PC-9 (cell line): ENCODE data around the gene ELMOD1. TPM values are rescaled to one million over a fixed set of nuclear protein-coding genes. Genes with fewer than 3 reads are reported as not detected.

Source experiments
- BruUV-seq: library from RNA; stranded (reverse); fragments of 400-500 nt; replicated peaks from 2 replicates; lab custom pipeline; 2021; lab: Mats Ljungman, UMichigan
- CTCF ChIA-PET: fragments of 300-600 bp; sonication (Branson Sonifier 250); formaldehyde crosslinking; loops from one replicate; lab custom pipeline; 2022; ENCODE audit warnings: antibody characterized with exemption; lab: Charles Lee
- POLR2A ChIA-PET: fragments of 300-600 bp; sonication (Branson Sonifier 250); formaldehyde crosslinking; loops from one replicate; lab custom pipeline; 2022; ENCODE audit warnings: antibody characterized with exemption; ENCODE audit not compliant: unreplicated experiment; lab: Charles Lee
- DNase-seq, 2 experiments: peaks; one replicate each; pipeline versions ENCODE4 v3.0.0 to v3.0.0-alpha.2; 2015 to 2022; ENCODE audit warnings: mixed read lengths in 1 of 2
- H2AFZ ChIP-seq: fragments of 200-600 bp; sonication (generic); 2 replicates; pipeline ENCODE4 v1.8.1; 2017; ENCODE audit warnings: antibody characterized with exemption
- H3F3A ChIP-seq: fragments of 200-600 bp; sonication (generic); 2 replicates; pipeline ENCODE4 v1.8.1; 2017; ENCODE audit warnings: antibody characterized with exemption, mild to moderate bottlenecking, low read depth; ENCODE audit not compliant: insufficient read depth
- H3K27ac ChIP-seq: fragments of 200-600 bp; sonication (generic); 2 replicates; pipeline ENCODE4 v1.6.1; 2016; ENCODE audit warnings: mixed run types
- H3K27me3 ChIP-seq: fragments of 200-600 bp; sonication (generic); 2 replicates; pipeline ENCODE4 v1.6.1; 2016; ENCODE audit warnings: low read depth, mixed run types; ENCODE audit not compliant: insufficient read depth
- H3K36me3 ChIP-seq: fragments of 200-600 bp; sonication (generic); 2 replicates; pipeline ENCODE4 v1.6.1; 2016; ENCODE audit warnings: low read depth, mixed run types
- H3K4me1 ChIP-seq: fragments of 200-600 bp; sonication (generic); replicated peaks from 2 replicates; pipeline ENCODE4 v1.6.1; 2016; ENCODE audit warnings: mixed run types; ENCODE audit not compliant: insufficient read depth
- H3K4me2 ChIP-seq: fragments of 200-600 bp; sonication (generic); 2 replicates; pipeline ENCODE4 v1.6.1; 2017; ENCODE audit warnings: mixed run types
- H3K4me3 ChIP-seq: fragments of 200-600 bp; sonication (generic); 2 replicates; pipeline ENCODE4 v1.6.1; 2016; ENCODE audit warnings: mixed run types
- H3K79me2 ChIP-seq: fragments of 200-600 bp; sonication (generic); 2 replicates; pipeline ENCODE4 v1.6.1; 2017; ENCODE audit warnings: low read depth, mixed run types
- H3K9me2 ChIP-seq: fragments of 200-600 bp; sonication (generic); 2 replicates; pipeline ENCODE4 v1.8.1; 2017; ENCODE audit warnings: mild to moderate bottlenecking; ENCODE audit not compliant: insufficient read depth
- H3K9me3 ChIP-seq: fragments of 200-600 bp; sonication (generic); 2 replicates; pipeline ENCODE4 v1.8.1; 2016; ENCODE audit warnings: low read depth; ENCODE audit not compliant: insufficient read depth
- H4K20me1 ChIP-seq: fragments of 200-600 bp; sonication (generic); 2 replicates; pipeline ENCODE4 v1.8.1; 2017; ENCODE audit not compliant: insufficient read depth
- EZH2 ChIP-seq: fragments of 200-600 bp; sonication (generic); IDR thresholded peaks from 2 replicates; pipeline ENCODE4 v1.8.0; 2017; ENCODE audit warnings: antibody characterized with exemption, low read depth
- intact Hi-C: fragments of 100-400 bp; cut with micrococcal nuclease; formaldehyde crosslinking; loops from one replicate; pipeline ENCODE4 v1.10.0; 2022; ENCODE audit not compliant: unreplicated experiment
- total RNA-seq: library from RNA; stranded (reverse); gene quantifications from 2 replicates; pipeline ENCODE4 v1.2.3, GENCODE V29; 2021
- TF ChIP-seq, protein P1 (sequence below): fragments of 200-600 bp; sonication (generic); conservative IDR thresholded peaks from 2 replicates; pipeline ENCODE4 v1.6.1; 2017; ENCODE audit warnings: mixed run types, antibody characterized with exemption, mild to moderate bottlenecking, moderate library complexity

Gene ELMOD1
- total RNA-seq, 1 experiment from 2014 or later = not detected

DNA sequence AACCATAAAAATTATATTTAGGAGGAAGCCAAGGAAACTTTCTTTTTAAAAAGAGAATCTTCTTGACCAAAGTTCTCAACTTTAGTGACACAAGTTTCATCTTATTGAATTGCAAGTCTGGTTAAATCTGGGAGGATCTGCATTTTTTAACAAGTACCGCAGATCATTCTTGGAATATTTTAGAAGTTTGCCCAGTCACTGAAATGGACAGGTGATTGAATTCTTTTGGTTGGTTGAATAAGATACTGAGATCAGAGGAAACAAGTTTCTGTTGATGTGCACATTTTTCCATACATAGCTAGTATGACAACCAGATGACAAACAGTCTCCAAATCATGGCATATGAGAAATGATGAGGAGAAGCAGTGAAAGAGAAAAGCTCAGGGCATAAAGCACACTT, 70.7 kb downstream of the ELMOD1 start:
- H3K4me1 ChIP-seq = no peaks in the 10 kb centered on the region
- H3K4me3 ChIP-seq = no peak overlapping the region
- intact Hi-C loops = no loop called here
- no peak for TF ChIP-seq EZH2
- TF ChIP-seq, protein P1, sequence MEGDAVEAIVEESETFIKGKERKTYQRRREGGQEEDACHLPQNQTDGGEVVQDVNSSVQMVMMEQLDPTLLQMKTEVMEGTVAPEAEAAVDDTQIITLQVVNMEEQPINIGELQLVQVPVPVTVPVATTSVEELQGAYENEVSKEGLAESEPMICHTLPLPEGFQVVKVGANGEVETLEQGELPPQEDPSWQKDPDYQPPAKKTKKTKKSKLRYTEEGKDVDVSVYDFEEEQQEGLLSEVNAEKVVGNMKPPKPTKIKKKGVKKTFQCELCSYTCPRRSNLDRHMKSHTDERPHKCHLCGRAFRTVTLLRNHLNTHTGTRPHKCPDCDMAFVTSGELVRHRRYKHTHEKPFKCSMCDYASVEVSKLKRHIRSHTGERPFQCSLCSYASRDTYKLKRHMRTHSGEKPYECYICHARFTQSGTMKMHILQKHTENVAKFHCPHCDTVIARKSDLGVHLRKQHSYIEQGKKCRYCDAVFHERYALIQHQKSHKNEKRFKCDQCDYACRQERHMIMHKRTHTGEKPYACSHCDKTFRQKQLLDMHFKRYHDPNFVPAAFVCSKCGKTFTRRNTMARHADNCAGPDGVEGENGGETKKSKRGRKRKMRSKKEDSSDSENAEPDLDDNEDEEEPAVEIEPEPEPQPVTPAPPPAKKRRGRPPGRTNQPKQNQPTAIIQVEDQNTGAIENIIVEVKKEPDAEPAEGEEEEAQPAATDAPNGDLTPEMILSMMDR = no peak
- no peak overlapping the region for H2AFZ ChIP-seq
- H3K79me2 ChIP-seq = no peaks in the 10 kb centered on the region
- no peak overlapping the region for H3K4me2 ChIP-seq
- no peaks in the 10 kb centered on the region for H3K9me2 ChIP-seq
- no TSS peak for BruUV-seq
- no peak for DNase-seq
- no peak overlapping the region for H3K27ac ChIP-seq
- no peaks in the 10 kb centered on the region for H3K36me3 ChIP-seq
- CTCF ChIA-PET = no interaction called here
- H3K9me3 ChIP-seq = no peaks in the 10 kb centered on the region
- POLR2A ChIA-PET = interaction anchor here (0.5 kb wide), 1 partner anchor 1419 kb away, joined by 5 read pairs; no protein-coding TSS in a partner anchor
- no peaks in the 10 kb centered on the region for H4K20me1 ChIP-seq
- no peaks in the 10 kb centered on the region for H3F3A ChIP-seq
- H3K27me3 ChIP-seq = no peaks in the 10 kb centered on the region

- Histone ChIP-seq H3K9me2 (no peaks in the 10 kb centered on the region), H3K4me2 (no peak overlapping the region), H3K4me3 (no peak overlapping the region), H3K36me3 (no peaks in the 10 kb centered on the region), H3K27ac (no peak overlapping the region), H3K27me3 (no peaks in the 10 kb centered on the region), H3F3A (no peaks in the 10 kb centered on the region), H4K20me1 (no peaks in the 10 kb centered on the region), H3K79me2 (no peaks in the 10 kb centered on the region), H3K9me3 (no peaks in the 10 kb centered on the region), H3K4me1 (no peaks in the 10 kb centered on the region), H2AFZ (no peak overlapping the region)
- TF ChIP-seq, protein P1 = no peak
- TF ChIP-seq EZH2 = no peak
- POLR2A ChIA-PET = no interaction called here
- BruUV-seq = no TSS peak
- intact Hi-C loops = no loop called here
- no peak for DNase-seq
- CTCF ChIA-PET = no interaction called here
Measured at GRCh38 chr11:107665018-107665417, 74.1 kb downstream of the ELMOD1 start.

DNA sequence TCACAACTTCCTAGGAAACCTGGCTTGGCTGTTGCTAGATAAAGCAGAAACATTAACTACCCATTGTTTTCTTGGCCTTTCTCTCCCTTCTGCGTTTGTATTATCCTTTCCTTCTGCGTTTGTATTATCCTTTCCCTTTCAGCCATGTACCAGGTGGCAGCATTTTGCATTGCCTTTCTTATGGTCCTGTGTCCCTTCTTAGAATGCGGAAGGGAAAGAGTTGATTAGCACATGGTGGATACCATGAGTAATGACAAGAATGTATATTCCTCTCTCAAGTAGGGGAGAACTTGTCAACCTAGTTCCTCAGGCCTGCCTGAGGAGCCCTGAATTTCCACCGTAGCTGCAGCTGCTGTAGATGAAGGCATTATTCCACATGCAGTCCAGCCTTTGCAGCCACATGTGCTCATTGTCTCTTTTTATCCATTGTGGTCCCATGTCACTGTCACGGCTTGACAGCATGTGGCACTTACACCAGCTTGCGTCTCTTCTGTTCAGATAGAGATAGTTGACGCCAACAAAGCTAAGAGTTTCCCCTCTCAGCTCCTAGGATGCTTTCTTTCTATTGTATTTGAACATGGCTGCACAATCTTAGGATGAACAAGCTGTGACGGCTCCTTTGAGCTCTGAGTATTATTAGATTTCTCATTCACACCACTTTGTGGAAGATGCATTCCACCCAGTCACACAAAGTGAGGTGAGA, 76.1 kb downstream of the ELMOD1 start:
- intact Hi-C loops = no loop called here
- DNase-seq = no peak
- POLR2A ChIA-PET = no interaction called here
- Histone ChIP-seq H3K4me1 (no peaks in the 10 kb centered on the region), H3F3A (no peaks in the 10 kb centered on the region), H2AFZ (no peak overlapping the region), H3K27ac (no peak overlapping the region), H3K9me3 (no peaks in the 10 kb centered on the region; the same call in 1 of the 2 replicates), H3K4me3 (no peak overlapping the region), H3K36me3 (no peaks in the 10 kb centered on the region), H3K79me2 (no peaks in the 10 kb centered on the region), H3K27me3 (no peaks in the 10 kb centered on the region), H4K20me1 (no peaks in the 10 kb centered on the region), H3K9me2 (no peaks in the 10 kb centered on the region), H3K4me2 (no peak overlapping the region)
- no peak for TF ChIP-seq EZH2
- TF ChIP-seq, protein P1 = no peak
- no TSS peak for BruUV-seq
- CTCF ChIA-PET = no interaction called here
